H1 (cell line): Measurements from ENCODE around the gene ACP6. TPM values are rescaled to one million over a fixed set of nuclear protein-coding genes. Genes with fewer than 3 reads are reported as not detected.

Experiments used
- BACH1 ChIP-seq: IDR thresholded peaks from 2 replicates; pipeline ENCODE4 v1.6.1; 2012; ENCODE audit warnings: low read length, improper control_type of control experiment
- EZH2 ChIP-seq: fragments of 200-600 bp; sonication (generic); IDR thresholded peaks from 2 replicates; pipeline ENCODE4 v1.7.1; 2012; ENCODE audit warnings: low read depth, mild to moderate bottlenecking, moderate library complexity, low read length, inconsistent platforms; ENCODE audit not compliant: severe bottlenecking
- RNF2 ChIP-seq: fragments of 200-900, 300-1000 bp; sonication (generic); IDR thresholded peaks from 2 replicates; pipeline ENCODE4 v1.7.1; 2016; ENCODE audit warnings: borderline replicate concordance, low read depth, mild to moderate bottlenecking, antibody characterized with exemption, low read length; ENCODE audit not compliant: poor library complexity, severe bottlenecking; ENCODE audit errors: missing control alignments
- SIN3A ChIP-seq, 2 experiments: IDR thresholded peaks in 1 of 2; conservative IDR thresholded peaks in 1 of 2; 2 replicates each; pipeline ENCODE4 v1.6.1; 2011 to 2012; ENCODE audit warnings: low read length in 2 of 2, improper control_type of control experiment in 1 of 2, low read depth in 1 of 2, mild to moderate bottlenecking in 1 of 2
- TAF7 ChIP-seq: optimal IDR thresholded peaks from 2 replicates; pipeline ENCODE3; 2011; ENCODE audit warnings: low read depth, mild to moderate bottlenecking, inconsistent platforms, low read length, moderate library complexity, borderline replicate concordance
- TCF12 ChIP-seq: IDR thresholded peaks from 2 replicates; pipeline ENCODE4 v1.6.1; 2011; ENCODE audit warnings: low read depth, mild to moderate bottlenecking, low read length
- polyA plus RNA-seq, 7 experiments: library from polyadenylated mRNA; depleted of rRNA in 3 of 7; stranded (reverse) in 5 of 7; unstranded in 2 of 7; fragments of >200 nt in 5 of 7; fragments of 200-250 nt in 2 of 7; gene quantifications; 1 replicate in 5 of 7; 2 replicates in 1 of 7; 4 replicates in 1 of 7; pipeline versions ENCODE4 v1.2.1 to v1.2.3, GENCODE V29; 2011 to 2013; ENCODE audit warnings: missing spikeins in 2 of 7, mixed read lengths in 2 of 7
- total RNA-seq: library from RNA; stranded (reverse); fragmentation: NEBNext Ultra II Directional; extraction: Animal tissue kit (Norgen Biotek cat#: 25700); gene quantifications from 2 replicates; pipeline ENCODE4 v1.2.1, GENCODE V29; 2021
- TF ChIP-seq, protein P1 (sequence below): fragments of 300-600 bp; sonication (generic); IDR thresholded peaks from 2 replicates; pipeline ENCODE4 v1.7.1; 2012; ENCODE audit warnings: low read length, moderate library complexity, mild to moderate bottlenecking, inconsistent platforms; ENCODE audit not compliant: insufficient replicate concordance

The ACP6 gene
- total and polyA plus RNA-seq, 2 of the 8 experiments (the other 6 are each of a cell fraction or from before 2014, with no cell fraction given), result 11.4 to 17.7 TPM

DNA sequence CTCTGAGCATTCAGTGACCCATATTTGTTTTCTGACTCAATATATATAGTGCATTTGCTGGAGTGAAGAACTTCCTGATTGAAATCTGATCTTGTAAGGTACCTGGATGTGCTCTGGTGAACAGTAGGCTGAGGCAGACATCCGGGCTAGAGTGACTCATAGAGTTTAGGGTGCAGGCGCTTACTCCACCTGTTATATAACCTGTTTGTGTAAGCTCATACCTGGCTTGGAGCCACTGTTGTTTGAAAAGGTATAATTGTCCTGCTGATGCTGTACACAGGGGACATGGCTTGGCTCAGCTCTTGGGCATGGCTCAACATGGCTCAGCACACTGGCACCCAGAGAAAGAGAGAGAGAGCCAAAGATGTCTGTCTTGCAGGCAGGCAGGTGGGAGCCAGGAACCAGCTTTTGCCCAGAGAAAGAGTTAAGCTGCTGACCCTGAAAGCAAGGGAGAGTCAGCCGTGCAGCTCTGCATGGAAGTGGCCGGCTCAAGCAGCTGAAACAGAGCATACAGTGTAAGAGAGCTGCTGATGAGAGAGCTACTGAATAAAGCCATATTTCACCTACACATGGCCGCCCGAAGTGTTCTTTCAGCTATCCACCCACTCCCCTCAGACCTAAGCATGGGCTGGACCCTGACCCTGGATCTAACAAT is 46.9 kb upstream of the ACP6 start (continued):
- TF ChIP-seq BACH1 (no peak), RNF2 (no peak), SIN3A (conservative IDR thresholded peaks at IDR 0.05 in 1 of 2, IDR thresholded peaks at IDR 0.05 in 1 of 2; ENCODE audit: low read depth in 1 of 2, low read length in 2 of 2) (no peak), EZH2 (no peak), TAF7 (no peak), TCF12 (no peak)
- TF ChIP-seq, protein P1, sequence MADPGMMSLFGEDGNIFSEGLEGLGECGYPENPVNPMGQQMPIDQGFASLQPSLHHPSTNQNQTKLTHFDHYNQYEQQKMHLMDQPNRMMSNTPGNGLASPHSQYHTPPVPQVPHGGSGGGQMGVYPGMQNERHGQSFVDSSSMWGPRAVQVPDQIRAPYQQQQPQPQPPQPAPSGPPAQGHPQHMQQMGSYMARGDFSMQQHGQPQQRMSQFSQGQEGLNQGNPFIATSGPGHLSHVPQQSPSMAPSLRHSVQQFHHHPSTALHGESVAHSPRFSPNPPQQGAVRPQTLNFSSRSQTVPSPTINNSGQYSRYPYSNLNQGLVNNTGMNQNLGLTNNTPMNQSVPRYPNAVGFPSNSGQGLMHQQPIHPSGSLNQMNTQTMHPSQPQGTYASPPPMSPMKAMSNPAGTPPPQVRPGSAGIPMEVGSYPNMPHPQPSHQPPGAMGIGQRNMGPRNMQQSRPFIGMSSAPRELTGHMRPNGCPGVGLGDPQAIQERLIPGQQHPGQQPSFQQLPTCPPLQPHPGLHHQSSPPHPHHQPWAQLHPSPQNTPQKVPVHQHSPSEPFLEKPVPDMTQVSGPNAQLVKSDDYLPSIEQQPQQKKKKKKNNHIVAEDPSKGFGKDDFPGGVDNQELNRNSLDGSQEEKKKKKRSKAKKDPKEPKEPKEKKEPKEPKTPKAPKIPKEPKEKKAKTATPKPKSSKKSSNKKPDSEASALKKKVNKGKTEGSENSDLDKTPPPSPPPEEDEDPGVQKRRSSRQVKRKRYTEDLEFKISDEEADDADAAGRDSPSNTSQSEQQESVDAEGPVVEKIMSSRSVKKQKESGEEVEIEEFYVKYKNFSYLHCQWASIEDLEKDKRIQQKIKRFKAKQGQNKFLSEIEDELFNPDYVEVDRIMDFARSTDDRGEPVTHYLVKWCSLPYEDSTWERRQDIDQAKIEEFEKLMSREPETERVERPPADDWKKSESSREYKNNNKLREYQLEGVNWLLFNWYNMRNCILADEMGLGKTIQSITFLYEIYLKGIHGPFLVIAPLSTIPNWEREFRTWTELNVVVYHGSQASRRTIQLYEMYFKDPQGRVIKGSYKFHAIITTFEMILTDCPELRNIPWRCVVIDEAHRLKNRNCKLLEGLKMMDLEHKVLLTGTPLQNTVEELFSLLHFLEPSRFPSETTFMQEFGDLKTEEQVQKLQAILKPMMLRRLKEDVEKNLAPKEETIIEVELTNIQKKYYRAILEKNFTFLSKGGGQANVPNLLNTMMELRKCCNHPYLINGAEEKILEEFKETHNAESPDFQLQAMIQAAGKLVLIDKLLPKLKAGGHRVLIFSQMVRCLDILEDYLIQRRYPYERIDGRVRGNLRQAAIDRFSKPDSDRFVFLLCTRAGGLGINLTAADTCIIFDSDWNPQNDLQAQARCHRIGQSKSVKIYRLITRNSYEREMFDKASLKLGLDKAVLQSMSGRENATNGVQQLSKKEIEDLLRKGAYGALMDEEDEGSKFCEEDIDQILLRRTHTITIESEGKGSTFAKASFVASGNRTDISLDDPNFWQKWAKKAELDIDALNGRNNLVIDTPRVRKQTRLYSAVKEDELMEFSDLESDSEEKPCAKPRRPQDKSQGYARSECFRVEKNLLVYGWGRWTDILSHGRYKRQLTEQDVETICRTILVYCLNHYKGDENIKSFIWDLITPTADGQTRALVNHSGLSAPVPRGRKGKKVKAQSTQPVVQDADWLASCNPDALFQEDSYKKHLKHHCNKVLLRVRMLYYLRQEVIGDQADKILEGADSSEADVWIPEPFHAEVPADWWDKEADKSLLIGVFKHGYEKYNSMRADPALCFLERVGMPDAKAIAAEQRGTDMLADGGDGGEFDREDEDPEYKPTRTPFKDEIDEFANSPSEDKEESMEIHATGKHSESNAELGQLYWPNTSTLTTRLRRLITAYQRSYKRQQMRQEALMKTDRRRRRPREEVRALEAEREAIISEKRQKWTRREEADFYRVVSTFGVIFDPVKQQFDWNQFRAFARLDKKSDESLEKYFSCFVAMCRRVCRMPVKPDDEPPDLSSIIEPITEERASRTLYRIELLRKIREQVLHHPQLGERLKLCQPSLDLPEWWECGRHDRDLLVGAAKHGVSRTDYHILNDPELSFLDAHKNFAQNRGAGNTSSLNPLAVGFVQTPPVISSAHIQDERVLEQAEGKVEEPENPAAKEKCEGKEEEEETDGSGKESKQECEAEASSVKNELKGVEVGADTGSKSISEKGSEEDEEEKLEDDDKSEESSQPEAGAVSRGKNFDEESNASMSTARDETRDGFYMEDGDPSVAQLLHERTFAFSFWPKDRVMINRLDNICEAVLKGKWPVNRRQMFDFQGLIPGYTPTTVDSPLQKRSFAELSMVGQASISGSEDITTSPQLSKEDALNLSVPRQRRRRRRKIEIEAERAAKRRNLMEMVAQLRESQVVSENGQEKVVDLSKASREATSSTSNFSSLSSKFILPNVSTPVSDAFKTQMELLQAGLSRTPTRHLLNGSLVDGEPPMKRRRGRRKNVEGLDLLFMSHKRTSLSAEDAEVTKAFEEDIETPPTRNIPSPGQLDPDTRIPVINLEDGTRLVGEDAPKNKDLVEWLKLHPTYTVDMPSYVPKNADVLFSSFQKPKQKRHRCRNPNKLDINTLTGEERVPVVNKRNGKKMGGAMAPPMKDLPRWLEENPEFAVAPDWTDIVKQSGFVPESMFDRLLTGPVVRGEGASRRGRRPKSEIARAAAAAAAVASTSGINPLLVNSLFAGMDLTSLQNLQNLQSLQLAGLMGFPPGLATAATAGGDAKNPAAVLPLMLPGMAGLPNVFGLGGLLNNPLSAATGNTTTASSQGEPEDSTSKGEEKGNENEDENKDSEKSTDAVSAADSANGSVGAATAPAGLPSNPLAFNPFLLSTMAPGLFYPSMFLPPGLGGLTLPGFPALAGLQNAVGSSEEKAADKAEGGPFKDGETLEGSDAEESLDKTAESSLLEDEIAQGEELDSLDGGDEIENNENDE, result no peak
